ES-I3 (cell line): ENCODE results near the gene MEI4.

Experiments
- H3K36me3 ChIP-seq: 2 replicates; pipeline ENCODE4 v1.6.1; 2013; ENCODE audit warnings: mild to moderate bottlenecking, low read length, control low read depth, moderate library complexity; ENCODE audit not compliant: insufficient read depth
- H3K4me1 ChIP-seq: 2 replicates; pipeline ENCODE4 v1.6.1; 2013; ENCODE audit warnings: mild to moderate bottlenecking, control low read depth, low read length; ENCODE audit not compliant: insufficient read depth
- H3K9ac ChIP-seq: 2 replicates; pipeline ENCODE4 v1.6.1; 2013; ENCODE audit warnings: low read depth, mild to moderate bottlenecking, low read length, moderate library complexity
- H3K9me3 ChIP-seq: 2 replicates; pipeline ENCODE4 v1.6.1; 2013; ENCODE audit warnings: mild to moderate bottlenecking, low read length, moderate library complexity; ENCODE audit not compliant: control insufficient read depth, insufficient read depth

The MEI4 gene

GRCh38 chr6:77880501-77880900 is 227.7 kb downstream of the MEI4 start:
- Histone ChIP-seq H3K9me3 (no peaks in the 10 kb centered on the region), H3K9ac (no peak overlapping the region), H3K4me1 (no peaks in the 10 kb centered on the region), H3K36me3 (no peaks in the 10 kb centered on the region)

- Histone ChIP-seq H3K36me3 (no peaks in the 10 kb centered on the region), H3K9ac (no peak overlapping the region)
Measured at GRCh38 chr6:77883851-77884250, 231.0 kb downstream of the MEI4 start.

GRCh38 chr6:77893391-77893790 is 240.6 kb downstream of the MEI4 start:
- H3K9me3 ChIP-seq, result no peaks in the 10 kb centered on the region
- H3K4me1 ChIP-seq, result no peaks in the 10 kb centered on the region
- H3K36me3 ChIP-seq, result no peaks in the 10 kb centered on the region
- no peak overlapping the region for H3K9ac ChIP-seq

More at GRCh38 chr6:77883851-77884250, 231.0 kb downstream of the MEI4 start:
- Histone ChIP-seq H3K4me1 (no peaks in the 10 kb centered on the region), H3K9me3 (no peaks in the 10 kb centered on the region)

GRCh38 chr6:77906070-77906469 is 253.2 kb downstream of the MEI4 start:
- H3K36me3 ChIP-seq, result no peaks in the 10 kb centered on the region
- H3K4me1 ChIP-seq, result no peaks in the 10 kb centered on the region
- no peaks in the 10 kb centered on the region; the same call in 1 of the 2 replicates for H3K9me3 ChIP-seq
- no peak overlapping the region for H3K9ac ChIP-seq

- H3K9ac ChIP-seq, result no peak overlapping the region
- no peaks in the 10 kb centered on the region for H3K4me1 ChIP-seq
- no peaks in the 10 kb centered on the region for H3K36me3 ChIP-seq
- peaks cover 3% of the 10 kb centered on the region; the same call in 1 of the 2 replicates for H3K9me3 ChIP-seq
Measured at GRCh38 chr6:77910826-77911225, 258.0 kb downstream of the MEI4 start.

- Histone ChIP-seq H3K9me3 (no peaks in the 10 kb centered on the region), H3K9ac (no peak overlapping the region), H3K36me3 (no peaks in the 10 kb centered on the region), H3K4me1 (no peaks in the 10 kb centered on the region)
Measured at GRCh38 chr6:77926198-77926751, 273.4 kb downstream of the MEI4 start.

GRCh38 chr6:77930382-77930781 is 277.5 kb downstream of the MEI4 start:
- Histone ChIP-seq H3K9me3 (no peaks in the 10 kb centered on the region), H3K36me3 (no peaks in the 10 kb centered on the region), H3K9ac (no peak overlapping the region), H3K4me1 (no peaks in the 10 kb centered on the region)

- Histone ChIP-seq H3K9ac (no peak overlapping the region), H3K4me1 (no peaks in the 10 kb centered on the region), H3K36me3 (no peaks in the 10 kb centered on the region), H3K9me3 (no peaks in the 10 kb centered on the region)
Measured at GRCh38 chr6:77930952-77931351, 278.1 kb downstream of the MEI4 start.

GRCh38 chr6:77962070-77962469 is 309.2 kb downstream of the MEI4 start:
- Histone ChIP-seq H3K9ac (no peak overlapping the region), H3K36me3 (no peaks in the 10 kb centered on the region), H3K9me3 (peaks cover 5% of the 10 kb centered on the region; the same call in 1 of the 2 replicates), H3K4me1 (no peaks in the 10 kb centered on the region)

- Histone ChIP-seq H3K9ac (no peak overlapping the region), H3K9me3 (peaks cover 5% of the 10 kb centered on the region; the same call in 1 of the 2 replicates), H3K4me1 (no peaks in the 10 kb centered on the region), H3K36me3 (no peaks in the 10 kb centered on the region)
Measured at GRCh38 chr6:77965449-77965848, 312.6 kb downstream of the MEI4 start.

- H3K36me3 ChIP-seq, result no peaks in the 10 kb centered on the region
- no peak overlapping the region for H3K9ac ChIP-seq
- no peaks in the 10 kb centered on the region for H3K4me1 ChIP-seq
- H3K9me3 ChIP-seq, result no peaks in the 10 kb centered on the region
Measured at GRCh38 chr6:77972334-77972733, 319.5 kb downstream of the MEI4 start.
